Panc1 (cell line): ENCODE results near the gene INPPL1. TPM values are rescaled to one million over a fixed set of nuclear protein-coding genes. Genes with fewer than 3 reads are reported as not detected.

Experiments
- ATAC-seq: fragments of 200-7000 bp; cut with Tn5 transposase; 2 replicates; pipeline ENCODE4 v1.9.1; 2020; ENCODE audit warnings: mild to moderate bottlenecking, moderate library complexity
- BruUV-seq: library from RNA; stranded (reverse); fragments of 400-500 nt; replicated peaks from 2 replicates; lab custom pipeline; 2021; lab: Mats Ljungman, UMichigan
- CTCF ChIA-PET: fragments of 300-600 bp; sonication (Branson Sonifier 250); formaldehyde crosslinking; loops from one replicate; lab custom pipeline; 2022; ENCODE audit warnings: antibody characterized with exemption; lab: Charles Lee
- POLR2A ChIA-PET: fragments of 300-600 bp; sonication (Branson Sonifier 250); formaldehyde crosslinking; loops from one replicate; lab custom pipeline; 2022; ENCODE audit warnings: antibody characterized with exemption; lab: Charles Lee
- DNase-seq: peaks from one replicate; pipeline ENCODE4 v3.0.0-alpha.2; 2010; ENCODE audit warnings: low read depth, low spot score
- H3K27ac ChIP-seq: 2 replicates; pipeline ENCODE4 v1.5.1; 2011; ENCODE audit warnings: mild to moderate bottlenecking, low read length, inconsistent platforms
- H3K27me3 ChIP-seq: fragments of 200-500 bp; sonication (Bioruptor generic); 2 replicates; pipeline ENCODE4 v1.6.0; 2014; ENCODE audit warnings: low read length, inconsistent platforms; ENCODE audit not compliant: control insufficient read depth, insufficient read depth
- H3K36me3 ChIP-seq: fragments of 200-500 bp; sonication (Bioruptor generic); 2 replicates; pipeline ENCODE4 v1.5.1; 2014; ENCODE audit warnings: inconsistent platforms, mild to moderate bottlenecking, low read length, moderate library complexity; ENCODE audit not compliant: control insufficient read depth, insufficient read depth
- H3K4me1 ChIP-seq: 2 replicates; pipeline ENCODE4 v1.5.1; 2011; ENCODE audit warnings: inconsistent platforms, mild to moderate bottlenecking, low read length, moderate library complexity; ENCODE audit not compliant: control insufficient read depth, insufficient read depth
- H3K4me3 ChIP-seq, 2 experiments: 2 replicates each; pipeline ENCODE4 v1.5.1; 2011 to 2012; ENCODE audit warnings: low read depth in 2 of 2, low read length in 2 of 2, mild to moderate bottlenecking in 2 of 2, inconsistent platforms in 1 of 2, moderate library complexity in 1 of 2
- H3K9me3 ChIP-seq: fragments of 200-500 bp; sonication (Bioruptor generic); 2 replicates; pipeline ENCODE4 v1.5.1; 2014; ENCODE audit warnings: low read depth, mild to moderate bottlenecking, inconsistent platforms, low read length, moderate library complexity; ENCODE audit not compliant: control insufficient read depth, insufficient read depth
- CTCF ChIP-seq: fragments of 450-650 bp; IDR thresholded peaks from 2 replicates; pipeline ENCODE4 v1.5.1; 2017; ENCODE audit warnings: mild to moderate bottlenecking
- POLR2AphosphoS5 ChIP-seq: IDR thresholded peaks from 2 replicates; pipeline ENCODE4 v1.6.1; 2012; ENCODE audit warnings: mild to moderate bottlenecking, low read depth, low read length, moderate library complexity
- REST ChIP-seq, 2 experiments: IDR thresholded peaks; 2 replicates each; pipeline ENCODE4 v1.6.1; 2011 to 2012; ENCODE audit warnings: low read depth in 2 of 2, control low read depth in 1 of 2, low read length in 1 of 2, mild to moderate bottlenecking in 1 of 2, moderate library complexity in 1 of 2; ENCODE audit not compliant: insufficient read depth in 1 of 2
- SIN3A ChIP-seq: IDR thresholded peaks from 2 replicates; pipeline ENCODE4 v1.6.1; 2012; ENCODE audit warnings: low read depth, mild to moderate bottlenecking, low read length, moderate library complexity, borderline replicate concordance; ENCODE audit not compliant: insufficient read depth
- TCF7L2 ChIP-seq: IDR thresholded peaks from 2 replicates; pipeline ENCODE4 v1.6.1; 2011; ENCODE audit warnings: mild to moderate bottlenecking, low read depth, low read length, inconsistent platforms
- in situ Hi-C: cut with HindIII; loops from 2 replicates; pipeline ENCODE4 v1.10.0; 2016; ENCODE audit warnings: low sequenced_read_pairs, low pct_unique_long_range_greater_than_20kb
- intact Hi-C: fragments of 100-400 bp; cut with micrococcal nuclease; formaldehyde crosslinking; loops from one replicate; pipeline ENCODE4 v1.10.0; 2022; ENCODE audit not compliant: unreplicated experiment
- total RNA-seq: library from RNA; stranded (reverse); gene quantifications from one replicate; pipeline ENCODE4 v1.2.1, GENCODE V29; 2021; ENCODE audit not compliant: unreplicated experiment

Gene INPPL1
- total RNA-seq, 1 experiment from 2014 or later = 298 TPM

GRCh38 chr11:72257570-72257969, 33.0 kb downstream of the INPPL1 start:
- H3K27me3 ChIP-seq = peaks cover 18% of the 10 kb centered on the region
- no peaks in the 10 kb centered on the region for H3K36me3 ChIP-seq
- H3K27ac ChIP-seq = no peak overlapping the region
- H3K4me3 ChIP-seq = no peak overlapping the region
- no peaks in the 10 kb centered on the region for H3K9me3 ChIP-seq
- no peak for ATAC-seq
- POLR2A ChIA-PET = no interaction called here
- CTCF ChIA-PET = no interaction called here
- BruUV-seq = no TSS peak
- intact Hi-C loops (no loop called here), in situ Hi-C loops (no loop called here)
- H3K4me1 ChIP-seq = no peaks in the 10 kb centered on the region
- TF ChIP-seq TCF7L2 (no peak), SIN3A (no peak), CTCF (no peak), POLR2AphosphoS5 (no peak), REST (IDR thresholded peaks at IDR 0.05; ENCODE audit: insufficient read depth in 1 of 2, low read depth in 2 of 2, low read length in 1 of 2) (no peak)
- DNase-seq = no peak

GRCh38 chr11:72259490-72259889, 34.9 kb downstream of the INPPL1 start:
- no peaks in the 10 kb centered on the region for H3K9me3 ChIP-seq
- TF ChIP-seq SIN3A = no peak
- TF ChIP-seq CTCF = no peak
- no peak for TF ChIP-seq POLR2AphosphoS5
- TF ChIP-seq TCF7L2 = no peak
- TF ChIP-seq REST (IDR thresholded peaks at IDR 0.05; ENCODE audit: insufficient read depth in 1 of 2, low read depth in 2 of 2, low read length in 1 of 2) = no peak
- intact Hi-C loops (no loop called here), in situ Hi-C loops (no loop called here)
- ChIA-PET CTCF (interaction anchor here (0.5 kb wide), 2 partner anchors 235 to 239 kb away, joined by 3 to 4 read pairs; no protein-coding TSS in a partner anchor), POLR2A (no interaction called here)
- DNase-seq (no peak), ATAC-seq (no peak)
- H3K27me3 ChIP-seq = peaks cover 13% of the 10 kb centered on the region
- H3K36me3 ChIP-seq = no peaks in the 10 kb centered on the region
- no peak overlapping the region for H3K27ac ChIP-seq
- no TSS peak for BruUV-seq
- H3K4me3 ChIP-seq = no peak overlapping the region
- no peaks in the 10 kb centered on the region for H3K4me1 ChIP-seq
